VCaP (cell line): ENCODE data around the gene PRSS16.

Source experiments
- H3K27ac ChIP-seq: fragments of 450-650 bp; 2 replicates; pipeline ENCODE4 v1.5.1; 2017
- TF ChIP-seq, protein P1 (sequence below): fragments of 450-650 bp; conservative IDR thresholded peaks from 2 replicates; pipeline ENCODE4 v1.5.1; 2017; ENCODE audit warnings: mild to moderate bottlenecking, moderate library complexity

PRSS16 gene

DNA sequence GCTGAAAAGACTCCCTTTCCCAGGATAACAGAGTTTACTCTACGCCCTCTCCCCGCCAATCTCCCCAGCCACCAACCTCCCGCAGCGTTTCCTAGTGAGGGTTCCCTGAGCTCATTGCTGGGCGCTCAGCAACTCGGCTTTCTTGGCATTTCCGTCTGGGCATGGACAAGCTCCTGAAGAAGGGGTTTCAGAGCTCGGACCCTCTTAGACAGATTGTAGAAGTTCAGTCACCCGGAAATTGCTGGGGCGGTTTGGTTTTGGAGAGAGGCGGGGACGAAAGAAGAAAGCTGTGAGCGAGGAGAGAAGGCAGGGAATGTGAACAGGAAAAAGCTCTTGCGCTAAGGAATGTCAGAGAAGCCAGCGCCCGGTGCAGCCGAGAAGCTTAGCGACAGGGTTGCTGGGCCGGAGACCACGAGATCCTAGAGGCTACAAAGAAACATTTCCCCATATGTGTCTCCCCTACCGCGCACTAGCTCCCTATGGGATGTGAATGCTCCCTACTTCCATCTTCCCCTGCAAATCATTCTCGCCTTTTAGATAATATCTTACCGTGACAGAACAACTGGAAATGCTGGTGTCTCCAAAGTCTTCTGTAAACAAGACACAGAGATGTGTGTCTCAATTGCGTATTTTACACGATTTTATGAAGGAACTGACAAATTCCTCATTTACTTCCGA is 48.7 kb downstream of the PRSS16 start:
- TF ChIP-seq, protein P1, sequence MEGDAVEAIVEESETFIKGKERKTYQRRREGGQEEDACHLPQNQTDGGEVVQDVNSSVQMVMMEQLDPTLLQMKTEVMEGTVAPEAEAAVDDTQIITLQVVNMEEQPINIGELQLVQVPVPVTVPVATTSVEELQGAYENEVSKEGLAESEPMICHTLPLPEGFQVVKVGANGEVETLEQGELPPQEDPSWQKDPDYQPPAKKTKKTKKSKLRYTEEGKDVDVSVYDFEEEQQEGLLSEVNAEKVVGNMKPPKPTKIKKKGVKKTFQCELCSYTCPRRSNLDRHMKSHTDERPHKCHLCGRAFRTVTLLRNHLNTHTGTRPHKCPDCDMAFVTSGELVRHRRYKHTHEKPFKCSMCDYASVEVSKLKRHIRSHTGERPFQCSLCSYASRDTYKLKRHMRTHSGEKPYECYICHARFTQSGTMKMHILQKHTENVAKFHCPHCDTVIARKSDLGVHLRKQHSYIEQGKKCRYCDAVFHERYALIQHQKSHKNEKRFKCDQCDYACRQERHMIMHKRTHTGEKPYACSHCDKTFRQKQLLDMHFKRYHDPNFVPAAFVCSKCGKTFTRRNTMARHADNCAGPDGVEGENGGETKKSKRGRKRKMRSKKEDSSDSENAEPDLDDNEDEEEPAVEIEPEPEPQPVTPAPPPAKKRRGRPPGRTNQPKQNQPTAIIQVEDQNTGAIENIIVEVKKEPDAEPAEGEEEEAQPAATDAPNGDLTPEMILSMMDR = no peak
- no peak overlapping the region for H3K27ac ChIP-seq

DNA sequence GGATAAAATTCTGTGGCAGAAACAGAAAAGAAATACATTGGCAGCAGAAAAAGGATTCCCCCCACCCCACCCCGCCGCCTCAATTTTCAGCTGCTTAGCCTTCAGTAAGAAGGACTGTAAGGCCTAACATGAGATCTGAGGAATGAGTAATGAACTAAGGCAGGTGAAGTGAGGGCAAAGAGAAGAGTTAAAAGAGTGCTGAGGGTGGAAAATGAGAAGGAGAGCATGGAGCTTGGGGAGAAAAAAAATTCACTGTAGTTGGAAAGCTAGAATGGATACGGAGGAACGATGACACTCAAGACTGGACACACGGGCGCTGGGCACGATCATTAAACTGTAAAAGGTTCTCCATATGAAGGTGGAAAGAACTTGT is 50.0 kb downstream of the PRSS16 start:
- H3K27ac ChIP-seq = no peak overlapping the region
- TF ChIP-seq, protein P1 = no peak

DNA sequence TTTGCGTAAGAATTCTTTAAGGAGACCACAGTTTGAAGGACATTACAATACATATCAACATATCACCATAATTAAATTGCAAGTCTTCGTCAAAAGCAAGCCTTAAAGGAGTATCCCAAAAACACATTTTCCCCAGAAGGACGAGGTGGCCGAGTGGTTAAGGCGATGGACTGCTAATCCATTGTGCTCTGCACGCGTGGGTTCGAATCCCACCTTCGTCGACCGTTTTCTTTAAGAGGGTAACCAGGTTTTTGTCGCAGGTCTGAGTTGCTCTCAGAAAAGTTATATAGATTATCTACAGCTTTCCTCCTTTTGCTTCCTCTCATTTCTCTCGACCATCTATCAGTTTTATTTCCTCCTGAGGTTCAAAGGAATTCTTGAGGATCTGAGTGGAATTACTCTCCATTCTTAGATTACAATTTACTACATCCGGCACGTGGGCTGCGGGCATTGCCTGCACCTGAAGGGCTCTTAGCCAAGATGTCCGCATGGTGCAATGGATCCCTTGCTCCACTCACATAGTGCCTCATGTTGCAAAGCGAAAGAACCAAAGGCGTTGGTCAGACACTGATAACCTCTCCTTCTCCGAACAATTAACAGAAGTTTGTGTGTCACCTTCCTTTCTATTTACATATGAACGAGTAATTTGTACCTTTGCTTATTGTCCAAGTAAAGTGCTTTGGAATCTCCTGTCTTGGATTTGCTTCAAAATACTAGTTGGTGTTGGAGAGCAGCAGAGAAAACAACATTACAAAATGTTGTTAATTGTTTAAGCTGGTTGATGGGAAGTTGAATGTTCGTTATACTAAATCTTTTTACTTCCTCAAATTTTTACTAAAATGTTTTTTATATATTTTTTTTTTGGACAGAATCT is 50.6 kb downstream of the PRSS16 start:
- TF ChIP-seq, protein P1 = no peak
- H3K27ac ChIP-seq = no peak overlapping the region

DNA sequence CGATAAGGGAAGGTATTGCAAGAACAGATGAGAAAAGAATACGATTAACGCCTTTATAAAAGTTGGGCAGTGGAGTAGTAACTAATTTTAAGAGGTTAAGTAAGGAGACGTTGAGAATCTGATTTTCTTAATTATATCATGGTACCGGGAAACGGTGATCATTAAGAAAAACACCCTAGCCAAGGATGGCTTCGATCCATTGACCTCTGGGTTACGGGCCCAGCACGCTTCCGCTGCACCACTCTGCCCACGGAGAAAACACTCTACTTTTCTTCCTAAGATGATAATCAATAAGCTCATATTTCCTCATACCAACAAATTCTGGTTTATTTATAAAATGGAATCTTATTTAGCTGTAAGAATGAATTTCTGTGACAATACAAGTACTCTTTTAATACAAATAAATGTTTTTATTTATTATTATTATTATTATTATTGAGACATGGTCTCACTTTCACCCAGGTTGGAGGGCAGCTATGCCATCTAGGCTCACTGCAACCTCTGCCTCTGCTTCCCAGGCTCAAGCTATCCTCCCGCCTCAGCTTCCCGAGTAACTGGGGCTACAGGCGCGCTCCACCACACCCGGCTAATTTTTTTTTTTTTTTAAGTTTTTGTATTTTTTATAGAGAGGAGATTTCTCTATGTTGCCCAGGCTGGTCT is 56.2 kb downstream of the PRSS16 start:
- TF ChIP-seq, protein P1 = no peak

More for the DNA sequence above, 56.2 kb downstream of the PRSS16 start:
- H3K27ac ChIP-seq = no peak overlapping the region
